NCI-H1105 (cell line): ENCODE data around the gene TOMM20.
"Not testable (repeated sequence)": the region's sequence is repeated elsewhere in the genome, so short reads cannot be mapped to it uniquely, and the experiment has no call there.

ENCODE experiments used
- DNase-seq: peaks from one replicate; lab custom pipeline; 2025; lab: John Stamatoyannopoulos, UW

Gene TOMM20

GRCh38 chr1:235128456-235129328, at the start of gene TOMM20:
Gene TOMM20 (minus strand): TSS chr1:235128837. CDS start chr1:235128715, 122 bp downstream.
- peak; percentile 85 for DNase-seq

- no peak for DNase-seq
These were observed 47.8 kb upstream of the TOMM20 start for GRCh38 chr1:235176486-235176885.

GRCh38 chr1:235169986-235170385, 41.3 kb upstream of the TOMM20 start:
- no peak for DNase-seq

GRCh38 chr1:235168375-235168774, 39.7 kb upstream of the TOMM20 start:
- DNase-seq, result no peak

- no peak for DNase-seq
These were observed 33.2 kb upstream of the TOMM20 start for GRCh38 chr1:235161685-235162327.

- peak; percentile 54 for DNase-seq
These were observed 32.5 kb upstream of the TOMM20 start, which contains the start of gene RBM34 for GRCh38 chr1:235160957-235161684. Gene RBM34 (minus strand): TSS chr1:235161250. CDS start chr1:235161226, 24 bp downstream.

GRCh38 chr1:235160383-235160956, 31.8 kb upstream of the TOMM20 start:
- no peak for DNase-seq

- DNase-seq, result not testable (repeated sequence)
These were observed 31.3 kb upstream of the TOMM20 start for GRCh38 chr1:235159930-235160329.

GRCh38 chr1:235159284-235159683, 30.6 kb upstream of the TOMM20 start:
- not testable (repeated sequence) for DNase-seq

GRCh38 chr1:235158680-235159079, 30.0 kb upstream of the TOMM20 start:
- no peak for DNase-seq

- no peak for DNase-seq
These were observed 28.5 kb upstream of the TOMM20 start for GRCh38 chr1:235157150-235157549.

- DNase-seq, result no peak
These were observed 28.1 kb upstream of the TOMM20 start for GRCh38 chr1:235156740-235157139.

GRCh38 chr1:235156265-235156664, 27.6 kb upstream of the TOMM20 start:
- DNase-seq, result no peak

GRCh38 chr1:235152235-235152634, 23.6 kb upstream of the TOMM20 start:
- no peak for DNase-seq

- DNase-seq, result no peak
These were observed 22.4 kb upstream of the TOMM20 start for GRCh38 chr1:235151033-235151432.

GRCh38 chr1:235149824-235150223, 21.2 kb upstream of the TOMM20 start:
- DNase-seq, result no peak

- DNase-seq, result no peak
These were observed 18.6 kb upstream of the TOMM20 start for GRCh38 chr1:235147269-235147668.

- no peak for DNase-seq
These were observed 17.0 kb upstream of the TOMM20 start for GRCh38 chr1:235145639-235146038.

- DNase-seq, result no peak
These were observed 14.4 kb upstream of the TOMM20 start for GRCh38 chr1:235142991-235143390.

- DNase-seq, result no peak
These were observed 10.7 kb upstream of the TOMM20 start for GRCh38 chr1:235139315-235139714.

GRCh38 chr1:235138821-235139220, 10.2 kb upstream of the TOMM20 start:
- DNase-seq, result no peak

GRCh38 chr1:235136111-235136510, 7.5 kb upstream of the TOMM20 start:
- DNase-seq, result peak; percentile 28
